Measurements from ENCODE around the gene CDC42SE2. TPM values are rescaled to one million over a fixed set of nuclear protein-coding genes. Genes with fewer than 3 reads are reported as not detected.

Gene CDC42SE2
- total RNA-seq, 2 experiments from 2014 or later = 100 to 102 TPM

- ATAC-seq = peak; percentile 62
- Mint-ChIP-seq H3K36me3 (ENCODE audit: low read depth) (peaks cover 66% of the 10 kb centered on the region), H3K4me1 (ENCODE audit: low read depth) (peaks cover 71% of the 10 kb centered on the region), H3K27me3 (no peaks in the 10 kb centered on the region), H3K27ac (peak overlapping the region; percentile 84), H3K4me3 (no peak overlapping the region), H3K9me3 (peaks cover 7% of the 10 kb centered on the region)
- intact Hi-C loops (cut with micrococcal nuclease) = no loop called here
- TF ChIP-seq, protein P1, sequence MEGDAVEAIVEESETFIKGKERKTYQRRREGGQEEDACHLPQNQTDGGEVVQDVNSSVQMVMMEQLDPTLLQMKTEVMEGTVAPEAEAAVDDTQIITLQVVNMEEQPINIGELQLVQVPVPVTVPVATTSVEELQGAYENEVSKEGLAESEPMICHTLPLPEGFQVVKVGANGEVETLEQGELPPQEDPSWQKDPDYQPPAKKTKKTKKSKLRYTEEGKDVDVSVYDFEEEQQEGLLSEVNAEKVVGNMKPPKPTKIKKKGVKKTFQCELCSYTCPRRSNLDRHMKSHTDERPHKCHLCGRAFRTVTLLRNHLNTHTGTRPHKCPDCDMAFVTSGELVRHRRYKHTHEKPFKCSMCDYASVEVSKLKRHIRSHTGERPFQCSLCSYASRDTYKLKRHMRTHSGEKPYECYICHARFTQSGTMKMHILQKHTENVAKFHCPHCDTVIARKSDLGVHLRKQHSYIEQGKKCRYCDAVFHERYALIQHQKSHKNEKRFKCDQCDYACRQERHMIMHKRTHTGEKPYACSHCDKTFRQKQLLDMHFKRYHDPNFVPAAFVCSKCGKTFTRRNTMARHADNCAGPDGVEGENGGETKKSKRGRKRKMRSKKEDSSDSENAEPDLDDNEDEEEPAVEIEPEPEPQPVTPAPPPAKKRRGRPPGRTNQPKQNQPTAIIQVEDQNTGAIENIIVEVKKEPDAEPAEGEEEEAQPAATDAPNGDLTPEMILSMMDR (IDR thresholded peaks at IDR 0.05) = no peak
- ChIA-PET CTCF (interaction anchor here (1.3 to 1.6 kb wide), 2 partner anchors 11 to 18 kb away, joined by 3 to 7 read pairs; no protein-coding TSS in a partner anchor), POLR2A (interaction anchor here (0.6 to 1.3 kb wide), 3 partner anchors 8 to 100 kb away, joined by 3 read pairs; no protein-coding TSS in a partner anchor)
- DNase-seq = no peak
Observed at GRCh38 chr5:131364507-131365050, 100.7 kb downstream of the CDC42SE2 start.

- CTCF ChIA-PET = interaction anchor here (1.6 kb wide), 1 partner anchor 16 kb away, joined by 7 read pairs; no protein-coding TSS in a partner anchor
- DNase-seq = no peak
- peaks cover 59% of the 10 kb centered on the region for H3K36me3 Mint-ChIP-seq (ENCODE audit: low read depth)
- peak overlapping the region; percentile 84 for H3K27ac Mint-ChIP-seq
- H3K27me3 Mint-ChIP-seq = no peaks in the 10 kb centered on the region
- no peak for ATAC-seq
- TF ChIP-seq, protein P1 (IDR thresholded peaks at IDR 0.05) = no peak
- peaks cover 75% of the 10 kb centered on the region for H3K4me1 Mint-ChIP-seq (ENCODE audit: low read depth)
- peaks cover 7% of the 10 kb centered on the region for H3K9me3 Mint-ChIP-seq
- POLR2A ChIA-PET = interaction anchor here (0.9 to 1.0 kb wide), 2 partner anchors 12 to 52 kb away, joined by 3 to 4 read pairs; no protein-coding TSS in a partner anchor
- no peak overlapping the region for H3K4me3 Mint-ChIP-seq
- intact Hi-C loops (cut with micrococcal nuclease) = no loop called here
Observed at GRCh38 chr5:131366428-131366827, 102.6 kb downstream of the CDC42SE2 start.

- Mint-ChIP-seq H3K36me3 (ENCODE audit: low read depth) (peaks cover 59% of the 10 kb centered on the region), H3K9me3 (peaks cover 7% of the 10 kb centered on the region), H3K4me3 (peak overlapping the region; percentile 5), H3K27me3 (no peaks in the 10 kb centered on the region), H3K27ac (peak overlapping the region; percentile 75), H3K4me1 (ENCODE audit: low read depth) (peaks cover 74% of the 10 kb centered on the region)
- ATAC-seq (peak; percentile 9), DNase-seq (no peak)
- POLR2A ChIA-PET = interaction anchor here (1.0 kb wide), 1 partner anchor 11 kb away, joined by 3 read pairs; no protein-coding TSS in a partner anchor
- intact Hi-C loops (cut with micrococcal nuclease) = no loop called here
- CTCF ChIA-PET = no interaction called here
- TF ChIP-seq, protein P1 (IDR thresholded peaks at IDR 0.05) = no peak
Observed at GRCh38 chr5:131367219-131367860, 103.5 kb downstream of the CDC42SE2 start.

DNA sequence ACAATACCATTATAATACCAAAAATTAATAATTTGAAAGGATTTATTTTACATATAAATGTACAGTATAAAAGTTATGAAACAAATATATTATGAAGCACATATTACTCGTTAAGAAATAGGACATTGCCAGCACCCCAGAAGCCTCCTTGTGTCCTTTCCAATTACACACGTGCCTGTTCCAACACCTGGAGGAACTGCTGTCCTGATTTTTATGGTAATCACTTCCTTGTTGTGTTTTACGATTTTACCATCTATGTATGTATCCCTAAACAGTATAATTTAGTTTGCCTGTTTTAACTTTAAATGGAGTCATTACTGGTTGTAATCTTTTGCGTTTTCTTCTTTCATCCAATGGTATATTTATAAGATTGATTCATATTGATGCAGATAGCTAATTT lies 105.0 kb downstream of the CDC42SE2 start:
- POLR2A ChIA-PET = interaction anchor here (0.6 to 1.3 kb wide), 2 partner anchors 9 to 11 kb away, joined by 3 to 4 read pairs; no protein-coding TSS in a partner anchor
- intact Hi-C loops (cut with micrococcal nuclease) = no loop called here
- peaks cover 7% of the 10 kb centered on the region for H3K9me3 Mint-ChIP-seq

More for the DNA sequence above, 105.0 kb downstream of the CDC42SE2 start:
- peaks cover 61% of the 10 kb centered on the region for H3K36me3 Mint-ChIP-seq (ENCODE audit: low read depth)
- H3K4me3 Mint-ChIP-seq = no peak overlapping the region
- peaks cover 80% of the 10 kb centered on the region for H3K4me1 Mint-ChIP-seq (ENCODE audit: low read depth)
- DNase-seq = no peak
- H3K27ac Mint-ChIP-seq = peak overlapping the region; percentile 76
- TF ChIP-seq, protein P1 (IDR thresholded peaks at IDR 0.05) = no peak
- CTCF ChIA-PET = interaction anchor here (0.7 to 1.7 kb wide), 4 partner anchors 13 to 104 kb away, joined by 3 to 6 read pairs (median 4); no protein-coding TSS in a partner anchor
- ATAC-seq = no peak
- no peaks in the 10 kb centered on the region for H3K27me3 Mint-ChIP-seq

Measured in activated CD8-positive, alpha-beta T cell treated with anti-CD3 and anti-CD28 coated beads for 36 hours (primary cell).